NOMO-1 treated with DMSO at 0.1 percent for 48 hours (cell line): ENCODE results near the gene ZRANB3.
"Not testable (repeated sequence)": the region's sequence is repeated elsewhere in the genome, so short reads cannot be mapped to it uniquely, and the experiment has no call there.

Source experiments
- DNase-seq: peaks from one replicate; lab custom pipeline; 2025; ENCODE audit not compliant: unreplicated experiment; lab: John Stamatoyannopoulos, UW

ZRANB3 gene

DNA sequence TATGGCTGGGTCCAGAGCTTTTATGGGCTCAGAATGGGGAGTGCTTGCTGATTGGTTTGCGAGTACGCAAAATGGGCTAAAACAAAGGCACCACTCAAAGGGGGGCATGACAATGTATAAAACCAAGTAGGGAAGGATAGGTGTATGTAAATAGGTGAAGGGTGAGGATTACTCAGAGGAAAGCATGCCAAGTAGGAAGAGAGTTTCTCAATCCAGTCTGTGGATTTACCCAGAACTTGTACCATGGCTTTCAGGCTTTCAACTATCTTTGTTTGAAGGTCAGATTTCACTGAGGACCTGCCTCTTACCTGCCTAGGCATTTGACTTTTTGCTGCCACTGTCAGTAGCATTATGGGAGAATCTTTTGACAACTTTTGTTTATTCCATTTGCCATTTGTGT, 386.7 kb downstream of the ZRANB3 start:
- DNase-seq, result no peak

DNA sequence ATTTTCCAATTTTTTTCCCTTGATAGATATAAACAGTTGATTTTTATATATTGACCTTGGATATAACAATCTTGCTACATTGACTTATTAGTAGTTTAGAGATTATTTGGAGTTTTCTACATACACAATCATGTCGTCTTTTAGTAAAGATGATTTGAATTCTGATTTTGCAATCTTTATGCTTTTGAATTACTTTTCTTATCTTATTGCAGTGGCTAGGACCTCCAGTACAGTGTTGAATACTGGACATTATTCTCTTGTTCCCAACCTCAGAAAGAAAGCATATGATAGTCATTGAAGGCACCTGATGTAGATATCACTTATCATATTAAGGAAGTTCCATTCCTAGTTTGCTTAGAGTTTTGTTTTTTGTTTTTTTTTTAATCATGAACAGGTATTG, 388.7 kb downstream of the ZRANB3 start:
- DNase-seq, result no peak

DNA sequence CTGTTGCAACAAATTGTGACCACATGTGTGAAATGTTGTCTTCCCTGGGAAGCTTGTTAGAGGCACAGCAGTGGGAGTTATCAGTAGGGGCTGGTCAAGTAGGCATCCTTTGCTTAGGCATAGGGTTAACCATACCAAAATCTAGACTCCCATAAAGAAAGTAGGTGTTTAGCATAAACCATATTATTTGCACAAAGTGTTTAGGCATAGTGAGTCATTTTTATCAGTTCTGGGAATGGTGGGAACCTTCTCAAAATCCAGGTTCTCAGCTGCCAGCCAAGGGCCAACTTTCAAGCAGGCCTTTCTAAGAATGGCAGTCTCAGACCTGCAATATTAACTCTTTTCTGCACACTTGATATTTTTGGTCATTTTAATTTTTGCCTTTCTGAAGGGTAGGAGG, 390.4 kb downstream of the ZRANB3 start:
- no peak for DNase-seq

DNA sequence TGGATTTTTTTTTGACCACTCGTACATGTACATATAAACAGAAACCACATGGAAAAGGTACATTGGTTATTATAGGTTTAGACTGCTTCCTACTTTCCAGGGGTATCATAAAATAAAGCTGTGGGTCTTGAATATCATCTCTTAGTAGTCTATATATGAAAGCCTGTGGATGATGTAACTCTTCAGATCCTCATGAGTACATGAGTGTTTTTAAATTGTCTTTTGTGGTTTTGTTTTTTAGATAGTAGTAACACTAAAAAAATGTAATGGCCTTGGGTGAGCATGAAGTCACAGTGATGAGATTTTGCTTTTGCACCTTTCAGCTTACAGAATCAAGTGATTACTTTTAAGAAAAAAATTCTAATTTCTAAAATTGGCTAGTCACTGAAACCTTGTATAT, 398.7 kb downstream of the ZRANB3 start:
- no peak for DNase-seq

DNA sequence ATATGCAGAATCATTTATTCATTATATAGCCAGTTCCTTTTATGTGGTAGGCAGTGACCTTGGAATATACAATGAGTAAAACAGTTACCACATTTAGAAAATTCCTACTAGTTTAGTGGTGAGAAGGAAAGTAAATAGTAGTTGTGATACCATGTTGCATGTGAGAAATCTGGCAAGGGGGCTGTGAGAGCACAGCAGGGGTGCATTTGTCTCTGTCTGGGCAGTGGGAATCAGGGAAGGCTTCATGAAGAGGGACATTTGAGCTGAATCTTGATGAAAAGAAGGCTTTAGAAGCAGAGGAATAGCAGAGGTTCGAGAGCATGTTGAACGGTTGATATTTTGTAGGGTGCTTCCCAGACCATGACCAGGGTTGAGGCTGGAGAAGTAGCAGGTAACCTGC, 400.3 kb downstream of the ZRANB3 start:
- no peak for DNase-seq

DNA sequence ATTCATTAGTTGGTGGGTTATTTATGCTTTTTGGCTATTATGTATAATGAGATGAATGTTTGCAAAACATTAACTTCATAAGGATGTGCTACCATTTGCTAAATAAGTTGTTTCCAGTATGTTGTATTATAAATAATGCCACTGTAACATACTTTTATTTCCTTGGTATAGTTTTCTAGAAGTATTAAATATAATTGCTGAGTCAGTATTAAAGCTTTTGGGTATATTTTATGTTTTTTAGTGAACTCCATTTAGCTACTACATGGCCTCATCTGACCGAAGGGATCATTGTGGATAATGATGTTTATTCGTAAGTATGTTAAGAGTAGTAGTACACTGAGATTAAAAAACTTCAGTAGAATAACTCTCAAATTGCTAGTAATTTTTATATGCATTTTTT, 405.1 kb downstream of the ZRANB3 start:
- no peak for DNase-seq

DNA sequence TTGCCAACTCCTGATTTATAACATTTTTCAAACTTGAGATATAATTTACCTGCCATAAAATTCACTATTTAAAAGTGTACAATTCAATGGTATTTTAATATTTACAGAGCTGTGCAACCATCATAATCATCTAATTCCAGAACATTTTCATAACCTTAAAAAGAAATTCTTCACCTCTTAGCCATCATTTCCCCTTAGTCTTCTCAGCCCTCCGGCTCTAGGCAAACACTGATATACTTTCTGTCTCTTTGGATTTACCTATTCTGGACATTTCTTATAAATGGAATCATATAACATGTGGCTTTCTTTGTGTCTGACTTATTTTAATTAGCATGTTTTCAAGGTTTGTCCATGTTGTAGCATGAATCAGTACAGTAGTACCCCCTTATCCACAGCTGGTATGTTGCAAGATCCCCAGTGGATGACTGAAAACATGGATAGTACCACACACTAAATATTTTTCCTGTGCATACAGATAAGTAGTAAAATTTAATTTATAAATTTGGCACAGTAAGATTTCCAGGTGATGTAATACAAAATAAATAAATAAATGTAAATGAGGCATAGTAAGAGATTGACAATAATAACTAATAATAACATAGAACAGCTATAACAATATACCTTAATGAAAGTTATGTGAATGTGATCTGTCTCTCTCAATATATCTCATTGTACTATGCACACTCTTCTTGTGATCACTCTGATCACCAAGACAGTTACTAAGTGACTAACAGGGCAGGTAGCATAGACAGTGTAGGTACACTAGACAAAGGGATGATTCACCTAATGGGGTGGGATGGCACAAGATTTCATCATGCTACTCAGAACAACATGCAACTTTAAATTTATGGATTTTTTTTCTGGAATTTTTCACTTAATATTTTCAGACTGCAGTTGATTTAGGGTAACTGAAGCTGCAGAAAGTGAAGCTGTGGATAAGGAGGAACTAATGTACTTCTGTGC, 405.8 kb downstream of the ZRANB3 start:
- DNase-seq, result no peak

DNA sequence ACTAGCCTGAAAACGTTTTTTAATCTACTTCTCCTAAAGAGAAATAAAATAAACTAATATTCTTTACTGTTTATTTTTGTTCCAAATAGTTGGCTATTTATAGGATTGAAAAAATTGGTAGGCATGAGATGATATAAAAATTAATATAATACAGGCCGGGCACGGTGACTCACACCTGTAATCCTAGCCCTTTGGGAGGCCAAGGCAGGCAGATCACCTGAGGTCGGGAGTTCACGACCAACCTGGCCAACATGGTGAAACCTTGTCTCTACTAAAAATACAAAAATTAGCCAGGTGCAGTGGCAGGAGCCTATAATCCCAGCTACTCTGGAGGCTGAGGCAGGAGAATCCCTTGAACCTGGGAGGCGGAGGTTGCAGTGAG, 409.4 kb downstream of the ZRANB3 start:
- not testable (repeated sequence) for DNase-seq

DNA sequence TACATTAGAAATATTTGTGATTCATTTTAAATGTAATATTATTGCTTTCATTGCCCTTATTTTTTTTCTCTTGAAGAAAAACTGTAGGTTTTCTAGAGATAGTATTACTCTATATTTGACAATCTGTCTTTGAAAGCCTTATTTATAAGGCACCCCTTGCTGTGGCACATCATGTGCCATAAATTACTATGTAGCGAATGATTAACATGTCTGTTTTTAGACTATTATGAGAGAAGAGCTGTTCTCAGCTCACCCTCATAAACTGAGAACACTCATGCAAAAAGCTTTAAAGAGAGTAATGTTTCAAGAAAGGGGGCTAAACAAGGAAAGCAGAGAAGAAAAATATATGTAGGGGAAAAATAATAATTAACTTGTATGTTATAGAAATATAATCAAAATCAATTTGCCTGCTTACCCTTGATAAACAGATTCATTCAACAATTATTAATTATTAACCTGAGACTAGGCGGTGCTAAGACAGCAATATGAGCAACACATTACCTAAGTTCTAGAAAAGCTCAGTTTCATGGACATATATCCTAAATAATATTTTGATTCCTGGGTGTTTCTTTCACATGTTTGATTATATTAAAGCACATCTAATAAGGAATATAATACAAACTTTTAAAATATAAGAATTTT, 409.9 kb downstream of the ZRANB3 start:
- no peak for DNase-seq

DNA sequence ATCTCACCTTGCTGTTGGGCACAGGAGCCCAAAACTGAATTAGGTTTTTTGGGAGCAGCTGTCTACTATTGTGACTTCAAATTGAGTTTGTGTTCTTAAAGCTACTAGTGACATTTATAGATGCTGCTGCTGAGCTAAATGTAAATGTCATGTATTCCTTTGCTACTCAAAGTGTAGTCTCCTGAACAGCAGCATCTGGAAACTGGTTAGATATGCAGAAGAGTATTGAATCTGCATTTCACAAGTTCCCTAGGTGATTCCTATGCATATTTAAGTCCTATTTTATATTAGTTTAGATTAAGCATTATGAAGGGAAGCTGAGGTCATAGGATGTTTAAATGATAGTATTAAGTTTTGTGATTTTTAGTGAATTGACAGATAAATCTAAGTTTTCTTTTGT, 411.4 kb downstream of the ZRANB3 start:
- DNase-seq, result no peak

DNA sequence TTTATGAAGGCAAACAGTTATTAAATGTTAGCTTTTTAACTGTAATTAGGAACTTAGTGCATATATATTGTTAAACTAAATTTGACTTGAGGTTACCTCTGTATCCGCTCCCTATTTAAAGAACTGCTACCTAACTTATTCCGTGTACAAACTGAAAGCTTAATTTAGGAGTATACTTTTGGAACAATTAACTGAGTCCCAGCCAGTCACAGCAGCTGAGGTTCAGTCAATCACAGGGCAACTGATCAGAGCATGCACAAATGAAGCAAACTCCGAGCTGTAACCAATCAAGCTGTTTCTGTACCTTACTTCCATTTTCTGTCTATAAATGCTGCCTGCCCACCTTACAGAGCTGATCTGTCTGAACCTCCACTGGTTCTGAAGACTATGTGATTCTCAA, 417.7 kb downstream of the ZRANB3 start:
- DNase-seq, result no peak

DNA sequence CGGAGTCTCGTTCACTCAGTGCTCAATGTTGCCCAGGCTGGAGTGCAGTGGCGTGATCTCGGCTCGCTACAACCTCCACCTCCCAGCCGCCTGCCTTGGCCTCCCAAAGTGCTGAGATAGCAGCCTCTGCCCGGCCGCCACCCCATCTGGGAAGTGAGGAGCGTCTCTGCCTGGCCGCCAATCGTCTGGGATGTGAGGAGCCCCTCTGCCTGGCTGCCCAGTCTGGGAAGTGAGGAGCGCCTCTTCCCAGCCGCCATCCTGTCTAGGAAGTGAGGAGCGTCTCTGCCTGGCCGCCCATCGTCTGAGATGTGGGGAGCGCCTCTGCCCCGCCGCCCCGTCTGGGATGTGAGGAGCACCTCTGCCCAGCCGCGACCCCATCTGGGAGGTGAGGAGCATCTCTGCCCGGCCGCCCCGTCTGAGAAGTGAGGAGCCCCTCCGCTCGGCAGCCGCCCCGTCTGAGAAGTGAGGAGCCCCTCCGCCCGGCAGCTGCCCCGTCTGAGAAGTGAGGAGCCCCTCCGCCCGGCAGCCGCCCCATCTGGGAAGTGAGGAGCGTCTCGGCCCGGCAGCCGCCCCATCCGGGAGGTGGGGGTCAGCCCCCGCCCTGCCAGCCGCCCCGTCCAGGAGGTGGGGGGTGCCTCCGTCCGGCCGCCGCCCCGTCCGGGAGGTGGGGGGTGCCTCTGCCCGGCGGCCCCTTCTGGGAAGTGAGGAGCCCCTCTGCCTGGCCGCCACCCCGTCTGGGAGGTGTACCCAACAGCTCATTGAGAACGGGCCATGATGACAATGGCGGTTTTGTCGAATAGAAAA, 425.3 kb downstream of the ZRANB3 start:
- DNase-seq, result not testable (repeated sequence)

DNA sequence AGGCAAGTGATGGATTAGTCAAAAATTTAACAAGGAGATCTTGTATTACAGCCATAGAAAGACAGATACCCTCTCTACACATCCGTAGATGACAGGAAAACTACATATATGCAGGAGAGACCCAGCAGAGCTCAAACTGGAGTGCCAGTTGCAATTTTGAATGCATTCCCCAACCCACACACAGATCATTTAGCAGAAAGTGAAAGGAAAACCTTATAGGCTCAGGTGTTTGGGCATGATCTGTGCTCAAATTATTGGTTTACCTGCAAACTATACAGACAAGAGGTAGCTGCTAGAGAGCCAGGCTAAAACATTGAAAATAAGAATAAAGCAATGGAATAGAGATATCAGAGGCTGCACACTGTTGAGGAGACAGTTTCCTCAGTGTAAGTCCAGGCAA, 427.2 kb downstream of the ZRANB3 start:
- no peak for DNase-seq

DNA sequence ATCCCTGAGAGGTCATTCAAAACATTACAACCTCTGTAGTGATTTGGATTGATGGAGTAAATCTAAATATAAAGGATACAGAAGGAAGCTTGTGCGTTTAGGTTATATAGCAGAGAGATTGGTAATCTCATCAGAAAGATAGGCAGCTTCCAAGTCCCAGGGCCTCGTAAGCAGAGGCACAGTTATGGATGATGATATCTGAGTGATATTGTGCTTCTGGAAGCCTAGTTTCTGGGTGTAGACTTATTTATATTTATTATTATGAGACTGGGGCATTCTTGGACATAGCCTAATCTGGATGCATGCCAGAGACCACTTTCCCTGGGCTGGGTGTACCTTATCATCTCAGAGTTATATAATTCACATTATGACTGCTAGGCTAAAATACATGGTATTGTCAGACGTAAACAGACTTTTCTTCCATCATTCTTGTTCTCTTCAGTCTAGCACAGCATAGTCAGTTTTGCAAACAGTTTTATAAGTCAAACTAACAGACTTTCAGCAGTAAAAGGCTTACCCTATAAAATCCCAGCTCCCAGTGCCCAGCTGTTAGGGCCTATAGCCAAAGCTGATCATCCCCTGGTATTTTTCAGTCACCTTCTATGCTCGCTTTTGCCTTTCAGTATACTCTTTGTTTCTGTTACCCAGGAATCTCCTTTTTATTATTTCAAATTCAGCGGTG, 431.1 kb downstream of the ZRANB3 start:
- DNase-seq, result no peak

DNA sequence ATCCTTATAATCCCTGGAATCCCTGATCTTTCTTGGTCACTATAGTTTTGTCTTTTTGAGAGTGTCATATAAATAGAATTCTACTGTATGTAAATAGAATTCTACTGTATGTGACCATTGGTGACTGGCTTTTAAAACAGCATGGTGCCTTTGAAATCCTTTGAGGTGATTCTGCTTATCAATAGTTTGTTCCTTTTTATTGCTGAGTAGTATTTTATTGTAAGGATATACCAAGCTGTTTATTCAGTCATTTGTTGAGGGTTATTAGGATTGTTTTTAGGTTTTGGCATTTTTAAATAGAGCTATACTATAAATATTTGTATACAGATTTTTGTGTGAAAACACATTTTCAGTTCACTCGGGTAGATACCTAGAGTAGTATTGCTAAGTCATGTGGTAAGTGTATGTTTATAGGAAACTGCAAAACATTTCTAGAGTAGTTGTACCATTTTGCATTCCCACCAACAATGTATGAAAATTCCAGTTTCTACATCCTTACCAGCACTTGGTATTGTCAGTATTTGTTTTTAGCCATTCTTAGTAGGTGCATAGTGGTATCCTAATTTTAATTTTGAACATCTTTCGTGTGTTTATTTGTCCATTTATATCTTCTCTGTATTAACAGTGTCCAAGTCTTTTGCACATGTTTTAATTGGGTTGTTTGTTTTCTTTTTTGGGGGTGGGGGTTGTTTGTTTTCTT, 433.3 kb downstream of the ZRANB3 start:
- DNase-seq, result no peak

DNA sequence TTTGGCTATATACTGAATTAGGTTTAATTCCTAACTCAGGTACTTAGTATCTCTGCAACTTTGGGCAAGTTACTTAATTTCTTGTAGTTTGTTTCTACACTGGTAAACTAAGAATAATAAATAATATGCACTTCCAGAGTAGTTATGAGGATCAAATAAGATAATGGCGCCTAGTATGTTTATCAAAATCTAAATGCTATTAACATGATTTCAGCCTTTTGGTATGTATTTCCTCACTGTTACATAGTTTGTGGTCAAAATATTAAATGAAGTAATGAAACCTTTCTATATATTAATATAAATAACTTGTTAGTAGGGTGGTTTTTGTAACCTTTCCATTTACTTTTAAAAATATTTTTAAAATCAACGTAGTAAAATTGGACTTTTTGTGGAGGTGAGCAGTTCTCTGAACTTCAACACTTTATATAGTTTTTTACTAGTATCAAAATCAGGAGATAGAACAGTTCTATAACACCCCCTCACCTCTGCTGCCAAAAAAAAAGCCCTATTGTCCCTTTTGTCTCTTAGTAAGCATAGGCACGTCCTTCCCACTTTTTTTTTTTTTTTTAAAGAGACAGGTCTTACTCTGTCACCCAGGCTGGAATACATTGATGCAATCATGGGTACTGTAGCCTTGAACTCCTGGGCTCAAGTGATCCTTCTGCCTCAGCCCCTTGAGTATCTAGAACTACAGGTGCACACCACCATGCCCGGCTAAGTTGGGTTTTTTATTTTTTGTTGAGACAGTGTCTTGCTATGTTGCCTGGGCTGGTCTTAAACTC, 434.2 kb downstream of the ZRANB3 start:
- no peak for DNase-seq

DNA sequence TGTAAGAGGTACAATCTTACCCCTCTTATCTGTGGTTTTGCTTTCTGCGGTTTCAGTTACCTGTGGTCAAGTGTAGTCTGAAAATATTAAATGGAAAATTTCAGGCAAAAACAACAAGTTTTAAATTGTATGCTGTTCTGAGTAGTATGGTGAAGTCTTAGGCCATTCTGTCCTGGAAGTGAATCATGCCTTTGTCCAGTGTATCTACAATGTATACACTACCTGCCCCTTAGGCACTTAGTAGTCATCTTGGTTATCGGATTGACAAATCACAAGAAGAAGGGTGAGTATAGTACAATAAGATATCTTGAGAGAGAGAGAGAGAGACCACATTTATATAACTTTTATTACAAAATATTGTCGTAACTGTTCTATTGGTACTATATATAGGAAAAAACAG, 435.4 kb downstream of the ZRANB3 start:
- no peak for DNase-seq

DNA sequence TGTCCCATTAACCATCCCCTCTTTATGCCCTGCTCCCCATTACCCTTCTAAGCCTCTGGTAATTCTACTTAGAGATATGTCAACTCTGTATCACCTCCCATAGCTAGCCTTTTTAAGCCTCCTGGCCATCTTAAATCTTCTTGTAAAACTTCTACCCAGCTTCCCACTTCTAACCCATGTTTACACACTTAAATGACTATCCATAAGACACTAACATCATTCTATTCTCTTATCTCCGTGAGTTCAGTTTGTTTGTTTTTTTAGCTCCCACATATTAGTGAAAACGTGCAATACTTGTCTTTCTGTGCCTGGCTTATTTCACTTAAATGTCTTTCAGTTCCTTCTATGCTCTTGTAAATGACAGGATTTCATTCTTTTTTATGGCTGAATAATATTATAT, 436.5 kb downstream of the ZRANB3 start:
- no peak for DNase-seq

DNA sequence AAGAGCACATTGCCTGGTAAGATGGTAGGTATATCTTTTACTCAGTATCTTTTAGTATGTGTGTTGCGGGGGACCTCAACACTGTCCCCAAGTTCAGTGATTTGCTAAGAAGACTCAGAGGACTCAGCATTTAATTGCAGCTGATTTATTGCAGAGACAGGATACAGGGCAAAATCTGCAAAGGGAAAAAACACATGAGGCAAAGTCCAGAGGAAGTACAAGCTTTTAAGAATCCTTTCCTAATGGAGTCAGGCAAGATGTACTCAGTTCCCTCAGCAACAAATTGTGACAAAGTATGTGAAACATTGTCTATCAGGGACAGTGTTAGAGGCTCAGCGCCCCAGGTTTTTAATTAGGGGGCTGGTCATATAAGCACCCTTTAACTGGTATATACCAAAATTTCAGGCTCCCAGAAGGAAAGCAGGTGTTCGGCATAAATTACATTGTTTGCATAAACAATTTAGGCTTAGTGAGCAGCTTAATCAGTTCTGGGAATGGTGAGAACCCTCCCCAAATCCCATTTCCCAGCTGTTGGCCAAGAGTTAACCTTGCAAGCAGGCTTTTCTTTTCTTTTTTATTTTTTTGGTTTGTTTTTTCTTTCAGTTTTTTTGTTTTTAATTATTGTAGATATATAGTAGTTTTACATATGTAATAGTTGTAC, 437.2 kb downstream of the ZRANB3 start:
- DNase-seq, result no peak
